Fibroblast of peridontal ligament (primary cell): ENCODE results near the gene REPS2.
A peak's percentile ranks its signal among the peaks of the same experiment; 100 is the strongest.
"Not testable (repeated sequence)": the region's sequence is repeated elsewhere in the genome, so short reads cannot be mapped to it uniquely, and the experiment has no call there.

Experiments
- DNase-seq: peaks from one replicate; pipeline ENCODE4 v3.0.0-alpha.2; 2010; ENCODE audit errors: extremely low read depth

Gene REPS2

GRCh38 chrX:16946361-16946964 lies at the start of gene REPS2:
REPS2 (plus strand) TSS chrX:16946658; CDS start chrX:16946862, 204 bp downstream.
- DNase-seq: peak; percentile 13

- no peak for DNase-seq
These were observed 49.0 kb upstream of the REPS2 start for GRCh38 chrX:16897445-16897844.

GRCh38 chrX:16903274-16904022 lies 43.0 kb upstream of the REPS2 start:
- no peak for DNase-seq

GRCh38 chrX:16910376-16910775 lies 36.1 kb upstream of the REPS2 start:
- DNase-seq: no peak

- DNase-seq: no peak
These were observed 32.4 kb upstream of the REPS2 start for GRCh38 chrX:16914058-16914457.

- no peak for DNase-seq
These were observed 29.9 kb upstream of the REPS2 start for GRCh38 chrX:16916561-16916960.

- DNase-seq: no peak
These were observed 29.3 kb upstream of the REPS2 start for GRCh38 chrX:16917120-16917519.

- DNase-seq: no peak
These were observed 27.5 kb upstream of the REPS2 start for GRCh38 chrX:16918979-16919378.

- no peak for DNase-seq
These were observed 26.4 kb upstream of the REPS2 start for GRCh38 chrX:16920075-16920474.

- no peak for DNase-seq
These were observed 23.3 kb upstream of the REPS2 start for GRCh38 chrX:16923157-16923556.

- DNase-seq: no peak
These were observed 21.6 kb upstream of the REPS2 start for GRCh38 chrX:16924631-16925480.

- no peak for DNase-seq
These were observed 16.1 kb upstream of the REPS2 start for GRCh38 chrX:16930392-16930791.

- no peak for DNase-seq
These were observed 15.1 kb upstream of the REPS2 start for GRCh38 chrX:16931371-16931770.

GRCh38 chrX:16931855-16932575 lies 14.4 kb upstream of the REPS2 start:
- no peak for DNase-seq

- no peak for DNase-seq
These were observed 12.3 kb upstream of the REPS2 start for GRCh38 chrX:16934185-16934584.

GRCh38 chrX:16946971-16947562 lies 609 bp downstream of the REPS2 start:
- DNase-seq: no peak

- DNase-seq: no peak
These were observed 4.0 kb downstream of the REPS2 start for GRCh38 chrX:16950423-16950822.

GRCh38 chrX:16953606-16954211 lies 7.3 kb downstream of the REPS2 start:
- DNase-seq: no peak

- no peak for DNase-seq
These were observed 11.3 kb downstream of the REPS2 start for GRCh38 chrX:16957751-16958150.

- DNase-seq: no peak
These were observed 11.9 kb downstream of the REPS2 start for GRCh38 chrX:16958356-16958755.

- DNase-seq: not testable (repeated sequence)
These were observed 16.2 kb downstream of the REPS2 start for GRCh38 chrX:16962661-16963060.
